GM08714 (cell line): ENCODE results near the gene CGN.

Source experiments
- H3K4me3 ChIP-seq: fragments of 200-500 bp; sonication (Bioruptor generic); 2 replicates; pipeline ENCODE4 v1.5.1; 2014; ENCODE audit warnings: mild to moderate bottlenecking, low read length, inconsistent platforms
- ZNF274 ChIP-seq: IDR thresholded peaks from 2 replicates; pipeline ENCODE4 v1.6.1; 2012; ENCODE audit warnings: mild to moderate bottlenecking, low read depth, low read length

Gene CGN

DNA sequence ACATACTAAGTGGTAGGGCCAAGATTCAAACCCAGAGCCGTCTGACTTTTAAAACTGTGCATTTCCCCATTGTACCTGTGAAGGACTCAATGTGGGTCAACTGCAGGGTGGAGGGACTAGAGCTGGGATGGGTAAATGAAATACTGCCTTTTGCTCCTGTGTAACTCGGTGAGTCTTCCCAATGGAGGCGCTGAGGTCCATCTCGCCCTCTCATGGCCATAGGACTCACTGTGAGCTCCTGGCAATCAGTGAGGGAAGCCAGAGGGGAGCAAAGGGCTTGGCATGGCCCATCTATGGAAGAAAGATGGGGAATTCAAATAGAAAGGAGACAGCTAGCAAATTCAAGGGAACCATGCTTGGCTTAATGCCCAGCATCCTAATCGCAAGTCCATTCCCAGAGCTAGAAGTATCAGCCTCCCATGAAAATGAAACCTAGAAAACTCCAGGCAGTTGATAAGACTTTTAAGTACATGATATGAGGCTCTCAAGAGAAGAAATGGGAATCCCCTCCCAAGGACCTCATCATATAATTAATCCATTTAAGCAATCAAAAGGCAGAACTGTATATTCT lies 25.4 kb upstream of the CGN start:
- no peak overlapping the region for H3K4me3 ChIP-seq
- no peak for TF ChIP-seq ZNF274

- no peak overlapping the region for H3K4me3 ChIP-seq
- TF ChIP-seq ZNF274 = no peak
These were observed 24.6 kb upstream of the CGN start for GRCh38 chr1:151486557-151486956.

- TF ChIP-seq ZNF274 = no peak
- H3K4me3 ChIP-seq = no peak overlapping the region
These were observed 19.5 kb upstream of the CGN start for GRCh38 chr1:151491641-151492040.

DNA sequence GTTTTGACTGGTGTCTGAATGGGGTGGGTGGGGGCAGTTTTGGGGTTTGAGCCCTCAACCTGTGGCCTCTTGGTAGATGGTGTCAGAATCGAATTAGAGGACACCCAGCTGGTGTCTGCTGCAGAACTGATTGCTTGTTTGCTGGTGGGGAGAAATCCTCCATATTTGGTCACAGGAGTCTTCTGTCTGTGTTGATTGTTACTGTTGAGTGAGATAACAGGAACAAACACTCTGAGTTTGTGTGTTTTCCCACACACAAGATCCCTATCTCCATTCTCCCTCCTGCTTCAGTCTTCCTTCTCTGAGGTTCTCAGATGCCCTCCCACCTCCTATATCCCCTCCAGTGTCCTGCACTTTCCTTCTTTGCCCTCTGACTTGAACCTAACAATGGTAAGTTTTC lies 19.1 kb upstream of the CGN start:
- no peak overlapping the region for H3K4me3 ChIP-seq
- no peak for TF ChIP-seq ZNF274

DNA sequence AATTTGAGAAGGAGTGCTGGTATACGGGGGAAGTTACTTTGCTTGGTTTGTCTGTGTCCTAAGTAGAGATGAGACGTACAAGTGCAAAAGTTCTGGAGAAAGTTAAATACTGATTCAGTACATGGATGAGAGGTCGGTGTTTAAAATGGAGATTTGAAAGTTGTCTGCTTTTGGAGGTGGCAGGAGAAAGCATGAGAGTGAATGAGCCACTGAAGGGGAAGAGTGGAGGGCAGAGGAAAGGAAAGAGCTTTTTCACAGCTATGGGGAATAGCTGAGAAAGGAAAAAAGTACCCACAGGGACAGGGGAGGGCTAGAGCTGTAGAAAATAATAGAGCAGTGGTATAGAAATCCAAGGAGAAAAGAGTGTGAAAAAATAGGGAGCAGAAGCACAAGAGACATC lies 18.1 kb upstream of the CGN start:
- no peak for TF ChIP-seq ZNF274

DNA sequence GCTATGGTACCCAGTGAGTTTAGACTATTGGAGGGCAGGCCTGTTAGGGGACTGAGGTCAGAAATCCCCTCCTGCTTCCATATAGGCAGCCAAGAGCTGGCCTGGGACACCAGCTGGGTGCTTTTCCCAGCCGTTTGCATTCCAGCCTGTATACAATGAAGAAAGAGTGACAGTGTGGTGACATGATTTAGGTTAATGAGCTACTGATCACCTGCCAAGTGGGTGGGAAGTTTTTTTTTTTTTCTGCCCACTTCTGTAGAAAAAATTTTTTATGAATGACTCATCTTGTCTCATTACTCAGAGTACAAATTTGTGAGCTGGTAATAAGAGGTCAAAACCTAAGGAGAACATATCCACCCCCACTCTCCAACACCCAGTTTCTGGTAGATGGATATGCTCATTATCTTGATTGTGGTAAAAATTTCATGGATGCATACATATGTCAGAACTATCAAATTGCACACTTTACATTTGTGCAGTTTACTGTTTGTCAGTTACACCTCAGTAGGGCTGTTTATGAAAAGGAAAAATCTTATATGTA lies 16.4 kb upstream of the CGN start:
- H3K4me3 ChIP-seq = no peak overlapping the region
- no peak for TF ChIP-seq ZNF274

More for the DNA sequence above, 18.1 kb upstream of the CGN start:
- no peak overlapping the region for H3K4me3 ChIP-seq

- TF ChIP-seq ZNF274 = no peak
- no peak overlapping the region for H3K4me3 ChIP-seq
These were observed 15.9 kb upstream of the CGN start for GRCh38 chr1:151495316-151495715.

DNA sequence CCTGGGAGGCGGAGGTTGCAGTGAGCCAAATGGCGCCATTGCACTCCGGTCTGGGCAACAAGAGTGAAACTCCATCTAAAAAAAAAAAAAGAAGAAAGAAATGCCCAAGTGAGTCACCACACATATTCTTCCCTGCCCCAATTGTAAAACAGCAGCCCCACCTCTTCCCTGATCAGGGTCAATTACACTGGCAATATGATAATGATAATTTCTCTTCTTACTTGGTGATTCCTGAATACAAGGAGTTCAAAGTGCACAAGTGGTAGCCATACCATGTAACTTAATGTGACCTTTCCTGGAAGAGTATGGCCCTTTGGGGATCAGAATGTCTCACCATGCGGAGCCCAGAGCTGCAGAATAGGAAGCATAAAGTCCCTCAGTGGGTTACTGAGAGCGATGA lies 11.8 kb upstream of the CGN start:
- TF ChIP-seq ZNF274 = no peak
- H3K4me3 ChIP-seq = no peak overlapping the region

- H3K4me3 ChIP-seq = no peak overlapping the region
- TF ChIP-seq ZNF274 = no peak
These were observed 11.3 kb upstream of the CGN start for GRCh38 chr1:151499930-151500329.

GRCh38 chr1:151501474-151501873 lies 9.7 kb upstream of the CGN start:
- no peak for TF ChIP-seq ZNF274
- no peak overlapping the region for H3K4me3 ChIP-seq

GRCh38 chr1:151502035-151502700 lies 9.0 kb upstream of the CGN start:
- no peak for TF ChIP-seq ZNF274
- no peak overlapping the region for H3K4me3 ChIP-seq

DNA sequence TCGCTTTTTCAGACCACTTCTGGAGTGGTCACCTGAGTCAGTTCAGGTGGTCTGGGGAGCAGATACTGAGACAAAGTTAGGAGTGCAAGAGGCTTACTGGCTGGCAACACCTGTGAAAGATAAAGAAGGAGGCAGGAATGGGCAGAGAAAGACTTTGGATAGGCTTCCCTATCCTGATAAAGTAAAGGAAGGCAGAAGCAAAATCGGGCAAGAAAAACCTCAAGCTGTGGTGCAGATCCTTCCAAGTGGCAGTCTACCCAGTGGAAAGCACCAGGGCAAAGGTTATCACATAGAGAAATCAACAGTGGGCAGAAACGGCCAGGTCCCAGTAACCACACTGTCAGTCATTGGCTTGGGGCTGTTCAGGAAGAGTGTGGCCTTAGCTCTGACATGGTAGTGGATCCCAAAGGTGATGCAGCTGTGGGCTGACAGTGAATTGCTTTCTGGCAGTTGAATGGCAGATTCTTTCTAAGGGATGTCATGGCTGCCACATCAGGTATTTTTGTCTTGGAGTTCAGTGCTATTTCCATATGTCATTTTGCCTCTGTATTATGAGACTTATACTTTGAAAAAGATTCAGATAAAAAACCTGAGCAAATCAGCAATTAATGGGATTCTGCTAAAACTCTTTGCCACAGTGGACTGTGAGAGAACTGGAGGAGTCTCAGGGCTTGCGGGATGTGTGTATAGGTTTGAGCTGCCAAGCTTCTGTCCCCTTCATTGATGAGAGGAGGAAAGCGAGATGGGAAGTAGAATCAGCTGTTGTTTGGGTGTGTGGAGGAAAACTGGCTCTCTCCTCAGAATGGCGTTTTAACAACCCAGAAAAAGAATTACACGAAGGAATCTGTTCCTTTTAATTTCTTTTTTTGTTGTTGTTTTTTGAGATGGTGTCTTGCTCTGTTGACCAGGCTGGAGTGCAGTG lies 8.1 kb upstream of the CGN start:
- TF ChIP-seq ZNF274 = no peak
- H3K4me3 ChIP-seq = no peak overlapping the region

- H3K4me3 ChIP-seq = no peak overlapping the region
- TF ChIP-seq ZNF274 = no peak
These were observed 6.9 kb upstream of the CGN start for GRCh38 chr1:151504252-151504651.

GRCh38 chr1:151504759-151505158 lies 6.4 kb upstream of the CGN start:
- H3K4me3 ChIP-seq = no peak overlapping the region
- TF ChIP-seq ZNF274 = no peak

GRCh38 chr1:151508833-151509232 lies 2.4 kb upstream of the CGN start:
- H3K4me3 ChIP-seq = no peak overlapping the region
- no peak for TF ChIP-seq ZNF274
